Lower leg skin (tissue), 3 donors: Measurements from ENCODE around the gene NXPH2.

ENCODE experiments used
- CTCF ChIP-seq, 3 donors: fragments of 450-650 bp; IDR thresholded peaks; one replicate each; pipeline ENCODE4 v1.5.1; 2016; ENCODE audit warnings: antibody characterized with exemption in 3 of 3, mild to moderate bottlenecking in 3 of 3, moderate library complexity in 2 of 3
- POLR2A ChIP-seq, 2 donors: fragments of 450-650 bp; IDR thresholded peaks; one replicate each; pipeline ENCODE4 v1.6.1; 2016 to 2017; ENCODE audit warnings: antibody characterized with exemption in 2 of 2, mild to moderate bottlenecking in 1 of 2, moderate library complexity in 1 of 2

GRCh38 chr2:138718405-138718804 is 61.8 kb downstream of the NXPH2 start:
- no peak for TF ChIP-seq CTCF (IDR thresholded peaks at IDR 0.05)
- no peak for TF ChIP-seq POLR2A (IDR thresholded peaks at IDR 0.05)
